M059J (cell line): ENCODE data around the gene UBAP1L. TPM values are rescaled to one million over a fixed set of nuclear protein-coding genes. Genes with fewer than 3 reads are reported as not detected.

Experiments
- DNase-seq: peaks from one replicate; pipeline ENCODE4 v3.0.0-alpha.2; 2012; ENCODE audit warnings: low read depth
- total RNA-seq: library from RNA; depleted of rRNA; stranded (reverse); fragments of >200 nt; shearing (Covaris generic); gene quantifications from 2 replicates; pipeline ENCODE4 v1.2.3, GENCODE V29; 2014; rRNA removed

Gene UBAP1L
- total RNA-seq, 1 experiment from 2014 or later: 0.10 TPM

GRCh38 chr15:65044724-65045481, 70.1 kb downstream of the UBAP1L start, which contains the start of gene SLC51B:
TSS of gene SLC51B (plus strand) at chr15:65045387. CDS start at chr15:65050005, 4,618 bp downstream.
- no peak for DNase-seq

- peak; percentile 52 for DNase-seq
Observed at GRCh38 chr15:65044218-65044617, 70.8 kb downstream of the UBAP1L start.

- peak; percentile 9 for DNase-seq
Observed at GRCh38 chr15:65042776-65043327, 72.1 kb downstream of the UBAP1L start.

Other genes with a start within 250 kb of the UBAP1L start
- 2.1 and 2.3 TPM in 2 replicates for gene ANKDD1A, start 203.3 kb downstream of the UBAP1L start, total RNA-seq
- 93.2 and 94.8 TPM in 2 replicates for gene SPG21, start 125.3 kb downstream of the UBAP1L start, total RNA-seq
- 19.9 and 21.2 TPM in 2 replicates for gene MTFMT, start 85.6 kb downstream of the UBAP1L start, total RNA-seq
- not detected in 2 replicates for gene SLC51B, start 69.8 kb downstream of the UBAP1L start, total RNA-seq
- gene RASL12, start 47.2 kb downstream of the UBAP1L start, total RNA-seq: not detected in 2 replicates
- not detected in 2 replicates for gene KBTBD13, start 38.5 kb downstream of the UBAP1L start, total RNA-seq
- 9.2 and 14.5 TPM in 2 replicates for gene PDCD7, start 18.6 kb upstream of the UBAP1L start, total RNA-seq
- 22.7 and 27.7 TPM in 2 replicates for gene CLPX, start 70.1 kb upstream of the UBAP1L start, total RNA-seq
- 0.02 TPM in 1 of 2 replicates, not detected in the other for gene CILP, start 96.3 kb upstream of the UBAP1L start, total RNA-seq
- 7.1 and 14.8 TPM in 2 replicates for gene PARP16, start 171.7 kb upstream of the UBAP1L start, total RNA-seq
- not detected in 2 replicates for gene RNU5A-1, start 180.9 kb upstream of the UBAP1L start, total RNA-seq
- not detected in 2 replicates for gene RNU5B-1, start 189.5 kb upstream of the UBAP1L start, total RNA-seq